ENCODE measurements around the gene NAV2. TPM values are rescaled to one million over a fixed set of nuclear protein-coding genes. Genes with fewer than 3 reads are reported as not detected.
"Not testable (repeated sequence)": the region's sequence is repeated elsewhere in the genome, so short reads cannot be mapped to it uniquely, and the experiment has no call there.

The NAV2 gene
- total RNA-seq, 1 experiment from 2014 or later: 1.8 TPM

- no peak for DNase-seq (ENCODE audit: low spot score)
Measured at GRCh38 chr11:20081336-20081735, 368.7 kb downstream of the NAV2 start.

GRCh38 chr11:20083877-20084276, 371.2 kb downstream of the NAV2 start:
- not testable (repeated sequence) for DNase-seq (ENCODE audit: low spot score)

- DNase-seq (ENCODE audit: low spot score): no peak
Measured at GRCh38 chr11:20084921-20085814, 372.5 kb downstream of the NAV2 start.

- DNase-seq (ENCODE audit: low spot score): no peak
Measured at GRCh38 chr11:20085918-20086317, 373.3 kb downstream of the NAV2 start.

- DNase-seq (ENCODE audit: low spot score): no peak
Measured at GRCh38 chr11:20087118-20087521, 374.5 kb downstream of the NAV2 start.

- DNase-seq (ENCODE audit: low spot score): no peak
Measured at GRCh38 chr11:20088397-20089225, 376.0 kb downstream of the NAV2 start.

GRCh38 chr11:20089367-20089766, 376.7 kb downstream of the NAV2 start:
- DNase-seq (ENCODE audit: low spot score): no peak

- no peak for DNase-seq (ENCODE audit: low spot score)
Measured at GRCh38 chr11:20089796-20090653, 377.4 kb downstream of the NAV2 start.

GRCh38 chr11:20090654-20091374, 378.2 kb downstream of the NAV2 start:
- no peak for DNase-seq (ENCODE audit: low spot score)

GRCh38 chr11:20093775-20094174, 381.1 kb downstream of the NAV2 start:
- no peak for DNase-seq (ENCODE audit: low spot score)

- no peak for DNase-seq (ENCODE audit: low spot score)
Measured at GRCh38 chr11:20095189-20095588, 382.6 kb downstream of the NAV2 start.

- peak; percentile 56 for DNase-seq (ENCODE audit: low spot score)
Measured at GRCh38 chr11:20097319-20098221, 384.9 kb downstream of the NAV2 start.

- no peak for DNase-seq (ENCODE audit: low spot score)
Measured at GRCh38 chr11:20099527-20099926, 386.9 kb downstream of the NAV2 start.

GRCh38 chr11:20102397-20102796, 389.8 kb downstream of the NAV2 start:
- DNase-seq (ENCODE audit: low spot score): no peak

- no peak for DNase-seq (ENCODE audit: low spot score)
Measured at GRCh38 chr11:20103281-20103680, 390.6 kb downstream of the NAV2 start.

- DNase-seq (ENCODE audit: low spot score): no peak
Measured at GRCh38 chr11:20105427-20105826, 392.8 kb downstream of the NAV2 start.

GRCh38 chr11:20109731-20110445, 397.3 kb downstream of the NAV2 start:
- DNase-seq (ENCODE audit: low spot score): no peak

- DNase-seq (ENCODE audit: low spot score): peak; percentile 71
Measured at GRCh38 chr11:20110908-20111669, 398.5 kb downstream of the NAV2 start.

- DNase-seq (ENCODE audit: low spot score): no peak
Measured at GRCh38 chr11:20111871-20112270, 399.2 kb downstream of the NAV2 start.

Measured in H4 (cell line).